GM19035 (cell line): ENCODE results near the gene PRMT7.

Source experiments
- ATAC-seq: cut with Tn5 transposase; IDR thresholded peaks from one replicate; pipeline ENCODE4 v1.9.1; 2021; ENCODE audit not compliant: unreplicated experiment

Gene PRMT7

DNA sequence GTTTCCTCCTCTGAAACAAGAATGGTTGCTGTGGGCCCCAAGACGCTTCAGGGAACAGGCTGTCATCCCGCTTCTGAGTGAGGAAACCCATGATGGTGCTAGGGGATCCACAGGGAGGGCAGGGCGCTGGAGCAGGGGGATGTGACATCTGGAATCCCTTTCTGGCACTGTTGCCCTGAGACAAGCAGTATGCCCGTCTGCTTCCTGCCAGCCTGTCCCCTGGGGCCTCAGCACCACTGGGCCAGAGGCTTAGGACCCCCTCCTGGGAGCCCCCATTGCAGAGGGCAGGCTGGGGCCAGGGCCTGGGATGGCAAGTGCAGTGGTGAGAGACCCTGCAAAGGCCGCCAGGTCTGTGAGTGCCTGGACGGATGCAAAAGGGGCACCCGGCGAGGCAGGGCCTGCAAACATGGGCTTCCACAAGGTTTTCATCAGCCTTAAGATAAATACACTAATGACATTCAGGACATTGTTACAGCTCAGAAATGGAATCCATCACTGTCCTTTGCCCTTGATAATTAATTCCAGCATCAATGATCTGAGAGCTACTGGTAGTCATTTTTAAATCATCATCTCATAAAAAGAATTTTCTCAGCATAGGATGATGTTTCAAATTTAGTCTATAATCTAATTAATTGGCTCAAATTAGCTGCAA is 51.6 kb downstream of the PRMT7 start:
- no peak for ATAC-seq

DNA sequence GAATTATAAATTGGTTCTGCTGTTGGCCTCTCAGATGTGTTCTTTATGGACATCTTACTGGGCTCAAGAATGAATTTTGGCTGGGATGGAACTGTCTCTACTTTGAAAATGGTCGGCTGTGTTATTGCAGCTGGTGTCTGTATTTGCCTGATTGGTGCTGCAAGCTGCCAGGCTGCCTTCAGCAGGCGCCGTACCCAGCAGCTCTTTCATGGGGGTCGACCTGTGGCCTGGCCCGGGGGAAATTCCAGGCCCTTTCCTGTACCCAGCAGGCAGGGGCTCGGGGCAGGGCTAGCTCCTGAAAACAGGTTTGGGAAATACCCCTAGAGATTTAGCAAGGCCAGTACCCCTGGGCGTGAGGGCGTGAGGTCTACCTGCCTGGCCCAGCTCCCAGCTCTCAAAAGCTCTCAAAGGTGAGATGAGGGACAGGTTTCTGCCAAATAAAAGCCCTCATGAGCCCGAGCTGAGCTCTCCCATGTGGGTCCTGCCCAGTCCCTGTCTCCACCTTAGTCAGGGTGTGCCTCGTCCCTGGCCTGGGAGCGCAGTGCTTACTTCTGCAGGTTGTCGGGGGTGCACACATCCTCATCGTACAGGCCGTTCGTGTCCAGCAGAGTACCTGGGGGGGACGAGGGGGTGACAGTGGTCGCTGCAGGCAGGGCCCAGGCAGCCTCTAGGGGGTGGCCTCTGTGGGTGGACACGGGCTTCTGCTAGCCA is 52.3 kb downstream of the PRMT7 start:
- no peak for ATAC-seq

DNA sequence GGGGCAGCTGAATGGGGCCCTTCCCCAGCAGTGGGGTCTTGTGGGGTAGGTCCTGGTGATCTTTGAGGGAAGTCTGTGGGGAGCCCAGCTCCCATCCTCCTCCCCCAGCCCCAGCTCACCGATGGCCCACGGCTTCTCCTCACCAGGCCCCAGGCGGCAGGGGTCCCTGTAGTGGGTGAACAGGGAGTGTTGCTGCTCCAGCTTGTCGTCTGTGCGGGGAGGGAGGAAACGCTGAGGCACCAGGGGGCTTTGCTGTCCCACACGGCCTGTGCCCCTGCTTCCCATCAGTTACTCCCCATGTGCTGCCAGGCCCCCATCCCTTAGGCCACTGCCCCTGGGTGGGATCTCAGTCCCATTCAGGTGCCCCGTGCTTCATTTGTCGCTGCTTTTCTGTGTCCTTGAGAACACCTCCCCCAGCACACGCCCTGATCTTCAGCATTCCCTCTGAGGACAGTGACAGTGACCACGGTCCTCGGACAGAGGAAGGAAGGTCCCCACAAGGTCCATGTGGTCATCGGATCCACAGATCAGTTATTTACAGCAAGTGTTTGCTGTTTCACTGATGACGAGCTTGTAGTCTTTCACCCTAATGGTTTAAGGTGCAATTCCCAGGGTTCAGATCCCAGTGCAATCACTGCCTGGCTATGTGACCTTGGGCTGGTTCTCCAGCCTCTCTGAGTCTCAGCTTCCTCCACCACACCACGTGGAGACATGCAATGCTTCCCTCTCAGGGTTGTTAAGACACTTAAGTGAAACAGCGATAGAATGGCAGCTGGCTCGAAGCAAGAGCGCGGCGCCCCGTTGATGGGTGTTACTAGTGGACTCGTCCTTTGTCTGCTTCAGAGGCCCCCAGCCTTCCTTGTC is 53.1 kb downstream of the PRMT7 start:
- ATAC-seq: no peak

DNA sequence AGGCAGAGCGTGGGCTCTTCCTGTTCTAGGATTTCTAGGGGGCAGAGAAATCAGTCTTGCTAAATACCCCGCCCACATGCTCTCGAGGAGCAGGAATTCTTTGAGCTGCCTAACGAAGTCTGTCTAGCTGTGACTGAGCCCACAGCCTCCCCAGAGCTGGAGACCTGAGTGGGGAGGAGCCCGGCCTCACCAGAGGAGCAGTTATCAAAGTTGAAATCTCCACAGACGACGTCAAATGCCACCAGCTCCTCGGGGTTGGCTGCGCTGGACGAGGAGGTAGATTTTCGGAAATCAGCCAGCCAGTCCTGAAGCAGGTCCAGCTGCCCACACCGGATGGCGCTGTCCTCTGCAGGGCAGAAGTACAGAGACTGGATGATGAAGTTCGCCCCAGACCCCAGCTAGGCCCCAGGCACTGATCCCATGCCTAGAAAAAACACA is 53.8 kb downstream of the PRMT7 start:
- no peak for ATAC-seq

DNA sequence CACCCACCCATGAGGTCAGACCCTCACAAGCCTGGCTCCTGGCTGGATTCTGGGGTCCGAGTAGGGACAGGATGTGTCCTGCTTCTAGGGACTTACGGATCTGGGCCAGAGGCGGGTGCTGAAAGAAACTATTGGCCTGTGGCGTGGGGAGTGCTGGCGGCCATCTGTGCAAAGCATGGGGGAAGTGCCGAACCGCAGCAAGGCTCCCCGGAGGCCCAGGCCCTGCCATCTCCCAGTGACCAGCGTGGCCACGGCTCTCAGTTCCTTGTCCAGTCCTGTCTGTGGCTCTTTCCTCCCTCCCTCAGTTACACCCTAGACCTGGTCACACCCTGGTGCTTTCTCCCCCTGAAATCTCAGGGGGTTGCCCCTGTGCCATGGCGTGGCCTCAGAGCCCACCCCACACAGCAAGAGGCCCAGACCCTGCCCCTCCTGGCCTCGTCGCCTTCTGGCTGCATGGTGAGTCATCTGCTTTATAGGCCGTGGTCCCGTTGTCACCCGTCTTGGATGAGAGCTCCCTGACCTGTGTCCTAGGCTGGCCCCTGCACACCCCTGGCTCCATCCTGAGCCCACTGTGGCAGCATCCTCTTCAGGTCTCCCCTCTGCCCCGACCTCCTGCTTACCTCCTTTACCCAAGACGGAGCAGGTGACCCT is 54.5 kb downstream of the PRMT7 start:
- no peak for ATAC-seq

DNA sequence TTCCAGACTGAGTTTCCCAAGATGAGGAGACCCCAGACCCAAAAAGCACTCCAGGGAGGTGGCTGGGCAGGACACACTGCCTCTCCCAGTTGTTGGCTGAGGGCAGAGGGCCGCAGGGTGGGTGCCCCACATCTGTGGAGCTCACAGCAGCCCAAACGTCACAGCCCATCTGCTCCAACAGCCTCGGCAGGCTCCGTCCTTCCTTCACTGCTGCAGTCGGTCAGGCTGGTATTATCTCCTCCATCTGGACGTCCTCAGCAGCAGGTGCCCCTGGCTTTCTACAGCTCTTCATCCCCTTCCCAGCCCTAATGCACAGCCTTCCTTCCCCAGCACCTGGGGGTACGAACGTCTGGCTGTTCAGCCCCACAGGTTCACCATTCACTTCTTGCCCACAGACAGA is 55.2 kb downstream of the PRMT7 start:
- ATAC-seq: no peak

DNA sequence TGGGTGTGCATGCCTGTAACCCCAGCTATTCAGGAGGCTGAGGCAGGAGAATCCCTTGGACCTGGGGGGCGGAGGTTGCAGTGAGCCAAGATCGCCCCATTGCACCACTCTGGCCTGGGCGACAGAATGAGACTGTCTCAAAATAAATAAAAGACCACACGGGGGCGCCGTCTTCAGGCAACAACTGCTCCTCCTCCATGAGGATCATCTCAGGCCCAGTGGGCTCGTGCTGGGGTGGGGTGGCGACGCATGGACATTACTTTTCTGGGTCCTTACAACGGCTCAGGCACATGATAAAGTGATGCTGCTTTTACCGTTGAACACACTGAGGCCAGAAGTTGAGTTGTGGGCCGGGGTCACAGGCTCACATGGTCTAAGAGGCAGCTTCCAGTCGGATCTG is 56.2 kb downstream of the PRMT7 start:
- no peak for ATAC-seq

DNA sequence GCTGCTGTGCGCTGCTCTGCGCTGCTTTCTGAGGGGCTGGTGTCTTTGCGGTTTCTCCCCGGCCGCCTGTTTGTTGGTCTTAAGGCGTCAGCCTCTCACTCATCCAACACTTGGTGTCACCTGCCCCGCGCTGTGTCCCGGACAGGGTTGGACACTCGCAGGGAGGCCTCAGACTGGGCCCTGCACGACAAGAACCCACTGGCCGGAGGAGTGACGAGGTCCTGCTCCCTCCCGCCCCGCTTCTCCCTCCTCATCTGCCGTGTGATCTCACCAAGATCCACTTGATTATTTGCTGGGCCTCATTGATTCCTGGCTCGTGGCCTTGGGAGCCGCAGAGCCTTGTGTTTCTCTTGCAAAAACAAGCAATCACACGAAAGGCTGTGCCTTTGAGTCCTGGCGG is 56.6 kb downstream of the PRMT7 start:
- ATAC-seq: no peak

DNA sequence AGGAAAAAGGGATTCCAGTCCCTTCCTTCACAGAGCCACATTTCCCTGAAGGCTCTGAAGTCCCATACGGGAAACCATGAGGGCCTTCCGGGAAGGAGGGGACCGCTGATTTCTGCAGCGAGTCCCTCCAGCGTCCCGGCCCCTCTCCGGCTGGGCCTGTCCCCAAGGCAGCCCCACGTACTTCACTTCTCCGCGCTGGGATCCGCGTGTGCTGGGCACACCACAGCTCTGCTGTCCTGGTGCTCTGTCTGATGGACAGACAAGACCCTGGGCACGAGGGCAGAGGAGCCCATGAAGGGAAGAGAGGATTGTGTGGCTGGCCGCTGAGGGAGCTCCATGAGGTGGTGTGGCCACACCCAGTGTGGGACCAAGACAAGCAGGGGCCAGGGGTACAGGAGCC is 57.1 kb downstream of the PRMT7 start:
- no peak for ATAC-seq

DNA sequence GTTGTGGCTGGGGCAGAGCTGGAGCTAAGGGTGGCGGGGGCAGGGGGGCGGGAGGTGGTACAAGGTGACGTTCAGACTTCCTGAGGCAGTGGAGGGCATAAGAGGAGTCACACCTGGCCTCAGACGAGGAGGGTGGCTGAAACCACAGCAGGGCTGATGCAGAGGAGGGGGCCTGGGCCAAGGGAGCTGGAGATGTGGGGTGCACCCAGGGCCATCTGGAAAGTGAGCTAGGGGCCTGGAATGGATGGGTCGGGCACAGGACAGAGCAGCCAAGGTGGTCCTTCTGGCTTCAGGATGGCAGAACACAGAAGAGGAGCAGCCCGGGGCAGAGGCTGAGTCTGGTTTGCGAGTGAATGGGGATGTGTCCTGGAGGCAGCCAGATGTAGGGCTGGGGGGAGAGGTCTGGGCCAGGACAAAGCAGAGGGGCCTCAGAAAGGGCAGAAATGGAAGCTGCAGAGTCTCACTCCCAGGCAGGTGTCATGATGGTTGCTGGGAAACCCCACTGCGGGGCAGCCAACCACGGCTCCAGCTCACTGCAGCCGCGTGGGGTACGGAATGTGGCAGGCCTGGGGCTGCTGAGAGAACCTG is 57.6 kb downstream of the PRMT7 start:
- no peak for ATAC-seq

DNA sequence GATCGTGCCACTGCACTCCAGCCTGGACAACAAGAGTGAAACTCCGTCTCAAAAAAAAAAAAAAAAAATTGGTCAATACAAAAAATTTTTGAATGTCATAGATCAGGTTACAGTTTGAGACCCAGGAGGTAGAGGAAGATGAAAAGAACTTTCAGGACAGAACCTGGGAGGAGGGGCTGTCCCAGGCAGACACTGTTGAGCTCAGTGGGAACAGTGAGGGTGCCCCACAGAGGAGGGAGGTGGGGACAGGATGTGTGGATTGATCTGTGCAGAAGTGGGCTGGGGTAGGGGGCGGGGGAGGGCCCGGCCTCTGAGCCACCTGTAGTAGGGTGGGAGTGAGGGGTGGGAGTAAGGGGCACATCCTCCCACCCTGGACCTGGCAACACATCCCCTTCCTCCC is 58.3 kb downstream of the PRMT7 start:
- no peak for ATAC-seq

DNA sequence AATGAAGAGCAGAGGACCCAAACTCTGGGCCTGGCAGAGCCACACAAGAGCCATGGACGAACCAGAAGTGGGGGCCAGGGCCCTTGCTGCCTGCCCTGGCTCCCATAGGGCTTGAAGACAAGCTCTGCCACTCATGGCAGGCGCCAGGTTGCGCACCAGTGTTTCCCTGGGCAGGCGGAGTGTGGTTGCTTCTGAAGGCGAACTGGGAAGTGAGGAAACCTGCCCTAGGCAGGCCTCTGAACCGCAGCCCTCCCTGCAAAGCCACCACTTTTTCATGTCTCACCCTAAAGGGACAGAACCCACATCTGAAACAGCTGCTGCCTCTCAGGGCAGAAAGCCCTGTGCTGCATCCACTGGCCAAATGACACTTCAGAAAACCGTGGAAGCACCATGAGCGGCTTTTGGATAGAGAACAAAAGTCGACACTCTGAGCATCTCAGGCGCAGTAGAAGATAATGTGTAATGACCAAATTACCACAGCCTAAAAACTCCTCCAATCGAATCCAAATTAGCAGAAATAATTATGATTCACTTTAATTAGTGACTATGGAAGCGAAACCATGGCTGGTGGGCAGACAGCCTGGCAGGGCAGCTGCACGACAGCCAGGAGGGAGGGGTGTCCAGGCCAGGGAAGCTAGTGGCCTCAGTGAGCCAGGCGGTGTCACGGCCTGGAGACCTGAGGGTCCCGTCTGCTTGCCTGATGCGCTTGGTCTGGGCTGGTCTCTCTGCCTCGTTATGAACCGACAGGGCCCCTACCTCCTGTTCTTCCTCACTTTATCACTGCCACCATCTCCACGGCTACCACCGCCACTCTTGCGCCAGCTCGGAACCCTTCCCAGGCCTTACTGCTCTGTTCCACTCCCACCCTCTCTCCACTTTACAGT is 59.1 kb downstream of the PRMT7 start:
- peak; percentile 37 for ATAC-seq

DNA sequence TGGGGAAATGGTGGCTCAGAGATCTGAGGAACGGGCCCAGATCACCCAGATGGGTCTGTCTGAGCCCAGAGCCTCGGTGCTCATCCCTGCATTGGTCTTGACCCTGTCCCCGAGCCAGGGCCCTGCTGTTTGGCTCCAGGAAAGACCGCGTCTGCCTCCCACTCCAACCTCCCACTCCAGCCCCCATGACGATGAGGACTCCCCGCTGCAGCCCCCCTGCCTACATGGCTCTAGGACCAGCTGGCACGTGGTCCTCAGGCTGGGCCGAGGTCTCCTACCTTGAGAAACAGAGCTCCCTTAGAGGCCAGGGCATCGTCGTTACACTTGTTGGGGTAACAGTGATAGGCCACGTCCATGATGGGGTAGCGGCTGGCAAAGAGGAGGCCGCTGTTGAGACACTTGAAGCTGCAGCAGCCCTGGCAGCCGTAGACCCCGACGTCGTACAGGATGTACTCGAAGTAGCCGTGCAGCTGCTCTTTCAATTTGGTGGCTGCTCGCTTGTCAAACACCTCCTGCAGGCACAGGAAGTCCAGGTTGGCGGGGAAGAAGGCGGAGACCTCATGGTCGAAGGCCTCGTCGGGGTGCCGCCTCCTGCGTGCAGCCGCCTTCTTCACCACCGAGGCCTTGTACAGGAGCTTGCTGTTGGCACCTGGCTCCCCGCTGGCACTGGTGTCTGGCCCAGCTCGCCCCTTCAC is 59.9 kb downstream of the PRMT7 start:
- ATAC-seq: no peak

DNA sequence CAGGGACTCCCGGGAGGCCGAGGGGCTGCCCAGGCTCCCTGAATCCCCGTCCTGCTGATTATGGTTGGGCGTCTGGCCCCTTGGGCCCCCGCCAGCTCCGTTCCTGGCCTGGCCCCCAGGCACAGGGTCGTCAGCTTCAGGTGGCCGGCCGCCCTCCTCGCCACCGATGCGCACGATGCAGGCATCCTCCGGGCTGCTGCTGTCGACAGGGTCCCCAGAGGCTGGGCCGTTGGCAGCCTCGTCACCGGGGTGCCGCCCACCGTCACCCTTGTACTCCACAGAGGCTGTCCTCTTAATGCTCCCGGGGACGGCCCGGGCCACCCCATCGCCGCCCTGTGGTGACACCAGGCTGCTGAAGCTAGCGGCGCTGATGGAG is 60.4 kb downstream of the PRMT7 start:
- no peak for ATAC-seq

DNA sequence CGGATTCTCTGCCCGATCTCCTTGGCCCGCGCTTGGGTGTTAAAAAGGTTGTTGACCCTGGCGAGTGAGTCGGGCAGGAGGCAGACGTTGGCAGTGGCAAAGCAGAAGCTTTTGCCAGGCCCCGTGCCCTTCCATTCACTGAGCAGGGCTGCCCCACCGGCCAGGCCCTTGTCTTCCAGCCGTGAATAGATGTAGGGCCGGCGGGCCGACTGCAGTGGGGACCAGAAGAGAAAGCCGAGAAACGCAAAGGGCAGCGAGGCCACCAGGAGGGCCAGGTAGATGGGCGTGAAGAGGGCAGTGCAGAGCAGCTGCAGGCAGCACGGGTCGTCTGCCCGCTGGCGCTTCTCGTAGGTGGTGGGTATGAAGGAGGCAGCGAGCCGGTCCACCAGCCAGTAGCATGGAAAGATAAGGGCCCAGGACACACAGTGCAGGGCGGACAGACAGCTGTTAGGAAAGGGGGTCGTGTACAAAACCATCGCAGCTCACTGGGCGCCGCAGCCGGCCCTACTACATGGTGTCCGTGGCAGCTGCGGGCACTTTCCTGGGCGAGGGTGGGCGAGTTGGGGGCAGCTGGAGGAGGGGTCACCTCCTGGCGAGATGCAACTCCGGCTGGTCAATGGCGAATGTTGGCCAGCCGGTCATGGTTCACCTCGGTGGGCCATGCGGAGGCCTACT is 61.0 kb downstream of the PRMT7 start:
- ATAC-seq: no peak

DNA sequence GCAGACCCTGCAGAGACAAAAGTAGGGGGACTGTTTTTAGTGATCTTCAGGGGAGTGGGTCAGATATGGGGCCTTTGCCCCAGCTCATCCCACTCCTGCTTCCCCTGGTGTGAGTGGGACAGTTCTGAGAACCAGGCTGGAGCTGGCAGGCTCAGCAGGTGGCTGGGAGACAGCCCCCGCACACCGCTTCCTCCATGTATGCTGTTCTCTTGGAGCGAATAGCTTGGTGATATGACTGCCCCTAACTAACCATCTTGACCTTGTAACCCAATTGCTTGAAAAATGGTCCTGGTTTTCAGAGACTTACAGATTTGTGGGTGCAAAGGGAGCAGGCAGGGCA is 61.5 kb downstream of the PRMT7 start:
- no peak for ATAC-seq

DNA sequence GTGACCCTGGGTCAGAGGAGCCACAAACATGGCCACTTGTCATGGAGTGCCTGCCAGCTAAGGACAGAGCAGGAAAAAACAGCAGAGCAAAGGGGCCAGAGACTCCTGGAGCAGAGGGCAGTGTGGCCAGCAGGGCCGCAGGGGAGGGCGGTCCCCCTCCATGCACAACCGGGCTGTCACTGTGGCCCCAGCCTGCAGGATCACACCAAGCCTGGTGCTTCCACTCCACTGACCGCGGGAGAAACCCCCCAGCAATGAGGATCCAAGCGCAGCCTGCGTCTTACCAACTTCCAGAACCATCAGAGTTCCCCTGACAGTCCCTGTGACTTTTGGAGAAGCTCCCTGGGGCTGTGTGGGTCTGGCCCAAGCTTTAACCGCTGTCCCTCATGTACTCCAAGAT is 62.0 kb downstream of the PRMT7 start:
- ATAC-seq: no peak

DNA sequence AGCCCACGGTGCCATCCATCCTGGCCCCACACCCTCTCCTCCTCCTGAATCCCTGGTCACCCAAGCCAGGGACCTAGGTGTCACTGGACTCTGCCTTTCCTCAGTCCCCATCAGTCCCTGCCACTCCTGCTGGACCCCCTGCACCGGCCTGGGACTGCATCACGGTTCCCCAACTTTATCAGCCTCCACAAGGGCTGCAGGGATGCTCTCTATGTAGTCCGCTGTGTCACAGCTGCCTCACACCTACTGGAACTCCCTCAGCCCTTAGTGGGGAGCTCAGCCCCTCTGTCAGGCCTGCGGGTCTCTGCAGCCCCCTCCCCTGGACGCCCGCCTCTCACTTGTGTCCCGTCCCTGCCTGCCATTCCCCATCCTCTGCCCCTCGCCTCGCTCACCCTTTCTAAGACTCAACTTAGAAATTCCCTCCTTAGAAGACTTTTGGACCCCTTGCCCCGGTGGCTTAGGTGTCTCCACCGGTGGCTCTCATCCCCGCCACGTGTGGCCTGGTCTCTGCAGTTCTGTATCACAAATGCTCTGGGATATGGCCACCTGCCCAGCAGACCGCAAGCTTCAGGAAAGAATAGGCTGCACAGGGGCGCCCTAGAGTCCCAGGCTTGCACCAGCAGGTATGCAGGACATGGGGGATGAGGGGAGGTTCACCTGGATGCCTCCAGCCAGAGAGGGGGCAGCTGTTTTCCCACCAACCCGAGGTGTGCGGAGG is 62.9 kb downstream of the PRMT7 start:
- no peak for ATAC-seq
